CD8-positive, alpha-beta memory T cell (primary cell): ENCODE results near the gene CDC14A. TPM values are rescaled to one million over a fixed set of nuclear protein-coding genes. Genes with fewer than 3 reads are reported as not detected.
"Not testable (repeated sequence)": the region's sequence is repeated elsewhere in the genome, so short reads cannot be mapped to it uniquely, and the experiment has no call there.

Source experiments
- CTCF ChIA-PET: fragments of 350-600 bp; sonication (Branson Sonifier 250); formaldehyde crosslinking; loops from one replicate; lab custom pipeline; 2021; ENCODE audit warnings: antibody characterized with exemption; lab: Charles Lee
- POLR2A ChIA-PET: fragments of 350-600 bp; sonication (Branson Sonifier 250); formaldehyde crosslinking; loops from one replicate; lab custom pipeline; 2021; ENCODE audit warnings: antibody characterized with exemption; lab: Charles Lee
- DNase-seq, 5 donors: peaks; one replicate each; pipeline versions ENCODE4 v3.0.0 to v3.0.0-alpha.2; 2020 to 2022; ENCODE audit warnings: mixed read lengths in 1 of 5
- H3K27ac ChIP-seq: one replicate; pipeline ENCODE4 v1.7.0; 2013; ENCODE audit warnings: low read depth, mild to moderate bottlenecking, low read length, moderate library complexity
- H3K27me3 ChIP-seq: 2 replicates; pipeline ENCODE4 v1.7.0; 2013; ENCODE audit warnings: low read length, mild to moderate bottlenecking; ENCODE audit not compliant: insufficient read depth, poor library complexity, severe bottlenecking
- H3K36me3 ChIP-seq: 2 replicates; pipeline ENCODE4 v1.7.0; 2013; ENCODE audit warnings: mild to moderate bottlenecking, low read length, moderate library complexity; ENCODE audit not compliant: insufficient read depth
- H3K4me1 ChIP-seq: 2 replicates; pipeline ENCODE4 v1.7.0; 2013; ENCODE audit warnings: mild to moderate bottlenecking, low read length, moderate library complexity; ENCODE audit not compliant: insufficient read depth
- H3K4me3 ChIP-seq: 2 replicates; pipeline ENCODE4 v1.7.0; 2013; ENCODE audit warnings: mild to moderate bottlenecking, low read length
- H3K9me3 ChIP-seq: 2 replicates; pipeline ENCODE4 v1.7.0; 2013; ENCODE audit warnings: mild to moderate bottlenecking, low read length
- H3K27ac Mint-ChIP-seq, 8 donors: one replicate each; pipeline ENCODE4 v1.8.0; 2020 to 2021; ENCODE audit warnings: mixed read lengths in 8 of 8, mild to moderate bottlenecking in 6 of 8, inconsistent platforms in 3 of 8, moderate library complexity in 3 of 8
- H3K27me3 Mint-ChIP-seq, 2 donors: one replicate each; pipeline ENCODE4 v1.8.0; 2020 to 2021; ENCODE audit warnings: mixed read lengths in 2 of 2, mild to moderate bottlenecking in 1 of 2, moderate library complexity in 1 of 2
- H3K36me3 Mint-ChIP-seq, 3 donors: one replicate each; pipeline ENCODE4 v1.8.0; 2020 to 2021; ENCODE audit warnings: mixed read lengths in 3 of 3, inconsistent platforms in 1 of 3, mild to moderate bottlenecking in 1 of 3
- H3K4me1 Mint-ChIP-seq, 3 donors: one replicate each; pipeline ENCODE4 v1.8.0; 2020 to 2021; ENCODE audit warnings: mixed read lengths in 3 of 3, inconsistent platforms in 1 of 3, mild to moderate bottlenecking in 1 of 3
- H3K4me3 Mint-ChIP-seq, 7 donors: one replicate each; pipeline ENCODE4 v1.8.0; 2020 to 2021; ENCODE audit warnings: mixed read lengths in 7 of 7, mild to moderate bottlenecking in 6 of 7, moderate library complexity in 4 of 7, inconsistent platforms in 2 of 7
- H3K9me3 Mint-ChIP-seq, 5 donors: one replicate each; pipeline ENCODE4 v1.8.0; 2020 to 2022; ENCODE audit warnings: mixed read lengths in 5 of 5, mild to moderate bottlenecking in 3 of 5, moderate library complexity in 2 of 5, inconsistent platforms in 1 of 5
- polyA plus RNA-seq: library from polyadenylated mRNA; unstranded; fragments of 300-500 nt; fragmentation: Illumina TruSeq; gene quantifications from one replicate; pipeline ENCODE4 v1.2.3, GENCODE V29; 2021
- total RNA-seq, 2 experiments: library from RNA; stranded (reverse); gene quantifications; one replicate each; pipeline ENCODE4 v1.2.3, GENCODE V29; 2021

The CDC14A gene
- total and polyA plus RNA-seq, 3 experiments from 2014 or later = 25.4 to 36.4 (median 27.9) TPM

DNA sequence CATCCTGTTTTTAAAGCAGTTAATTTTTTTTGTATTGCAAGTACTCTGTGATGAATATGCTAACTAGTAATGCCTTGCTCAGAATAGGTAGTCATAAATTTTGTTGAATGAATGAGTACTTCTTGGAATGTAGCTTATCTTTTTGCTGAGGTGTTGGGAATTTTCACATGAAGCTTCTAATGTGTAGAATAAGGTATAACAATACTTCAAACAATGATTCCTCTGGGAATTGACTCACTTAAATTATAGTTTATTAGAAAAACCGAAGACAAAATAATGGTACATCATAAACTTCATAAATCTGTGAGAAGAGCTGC, 13.9 kb downstream of the CDC14A start:
- Histone ChIP-seq H3K9me3 (no peaks in the 10 kb centered on the region), H3K36me3 (peaks cover 3% of the 10 kb centered on the region), H3K4me3 (no peak overlapping the region), H3K27ac (no peak overlapping the region), H3K27me3 (no peaks in the 10 kb centered on the region), H3K4me1 (peaks cover 60% of the 10 kb centered on the region)
- no peaks in the 10 kb centered on the region for H3K9me3 Mint-ChIP-seq
- H3K4me1 Mint-ChIP-seq = peaks cover 79 to 92% (median 90%) of the 10 kb centered on the region in 3 donors
- peaks cover 13 to 80% (median 27%) of the 10 kb centered on the region in 3 donors for H3K36me3 Mint-ChIP-seq
- no peaks in the 10 kb centered on the region for H3K27me3 Mint-ChIP-seq
- peak overlapping the region in 6 of 7 donors; percentile 11 to 76 (median 60) for H3K4me3 Mint-ChIP-seq
- ChIA-PET CTCF (interaction anchor here (1.2 to 2.6 kb wide), 3 partner anchors 9 to 57 kb away, joined by 3 to 10 read pairs (median 5); no protein-coding TSS in a partner anchor), POLR2A (interaction anchor here (0.8 kb wide), 1 partner anchor 24 kb away, joined by 3 read pairs; no protein-coding TSS in a partner anchor)
- DNase-seq = no peak
- peak overlapping the region in 6 of 8 donors; percentile 64 to 93 (median 84) for H3K27ac Mint-ChIP-seq

DNA sequence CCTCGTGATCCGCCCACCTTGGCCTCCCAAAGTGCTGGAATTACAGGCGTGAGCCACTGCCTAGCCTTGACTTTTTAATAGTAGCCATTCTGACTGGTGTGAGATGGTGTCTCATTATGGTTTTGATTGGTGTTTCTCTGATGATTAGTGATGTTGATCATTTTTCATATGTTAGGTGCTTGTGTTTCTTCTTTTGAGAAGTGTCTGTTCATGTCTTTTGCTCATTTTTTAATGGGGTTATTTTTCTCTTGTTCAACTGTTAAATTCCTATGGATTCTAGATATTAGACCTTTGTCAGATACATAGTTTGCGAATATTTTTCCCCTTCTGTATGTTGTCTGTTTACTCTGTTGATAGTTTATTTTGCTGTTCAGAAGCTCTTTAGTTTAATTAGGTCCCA, 17.0 kb downstream of the CDC14A start:
- Mint-ChIP-seq H3K4me3 (peak overlapping the region in 4 of 7 donors; percentile 14 to 63 (median 51)), H3K36me3 (peaks cover 5 to 75% (median 28%) of the 10 kb centered on the region in 3 donors), H3K4me1 (peaks cover 77 to 91% (median 91%) of the 10 kb centered on the region in 3 donors), H3K27ac (peak overlapping the region in 6 of 8 donors; percentile 30 to 71 (median 60))
- POLR2A ChIA-PET = interaction anchor here (0.7 kb wide), 1 partner anchor 42 kb away, joined by 3 read pairs; no protein-coding TSS in a partner anchor
- H3K27ac ChIP-seq, H3K36me3 ChIP-seq, H3K27me3 ChIP-seq, H3K4me3 ChIP-seq, H3K9me3 Mint-ChIP-seq, H3K27me3 Mint-ChIP-seq, DNase-seq, H3K9me3 ChIP-seq: not testable (repeated sequence)
- H3K4me1 ChIP-seq = peaks cover 54% of the 10 kb centered on the region
- CTCF ChIA-PET = interaction anchor here (1.8 kb wide), 1 partner anchor 27 kb away, joined by 3 read pairs; no protein-coding TSS in a partner anchor

DNA sequence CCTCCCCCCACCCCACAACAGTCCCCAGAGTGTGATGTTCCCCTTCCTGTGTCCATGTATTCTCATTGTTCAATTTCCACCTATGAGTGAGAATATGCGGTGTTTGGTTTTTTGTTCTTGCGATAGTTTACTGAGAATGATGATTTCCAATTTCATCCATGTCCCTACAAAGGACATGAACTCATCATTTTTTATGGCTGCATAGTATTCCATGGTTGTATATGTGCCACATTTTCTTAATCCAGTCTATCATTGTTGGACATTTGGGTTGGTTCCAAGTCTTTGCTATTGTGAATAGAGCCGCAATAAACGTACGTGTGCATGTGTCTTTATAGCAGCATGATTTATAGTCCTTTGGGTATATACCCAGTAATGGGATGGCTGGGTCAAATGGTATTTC, 21.6 kb downstream of the CDC14A start:
- H3K4me3 ChIP-seq, CTCF ChIA-PET, H3K9me3 ChIP-seq, POLR2A ChIA-PET, H3K27ac ChIP-seq, DNase-seq, H3K36me3 ChIP-seq, H3K27me3 ChIP-seq, H3K9me3 Mint-ChIP-seq, H3K27me3 Mint-ChIP-seq, H3K4me3 Mint-ChIP-seq: not testable (repeated sequence)
- peaks cover 14 to 67% (median 37%) of the 10 kb centered on the region in 3 donors for H3K36me3 Mint-ChIP-seq
- H3K4me1 Mint-ChIP-seq = peaks cover 71 to 90% (median 90%) of the 10 kb centered on the region in 3 donors
- H3K27ac Mint-ChIP-seq = peak overlapping the region in 4 of 8 donors; percentile 25 to 87 (median 51)
- peaks cover 47% of the 10 kb centered on the region for H3K4me1 ChIP-seq

DNA sequence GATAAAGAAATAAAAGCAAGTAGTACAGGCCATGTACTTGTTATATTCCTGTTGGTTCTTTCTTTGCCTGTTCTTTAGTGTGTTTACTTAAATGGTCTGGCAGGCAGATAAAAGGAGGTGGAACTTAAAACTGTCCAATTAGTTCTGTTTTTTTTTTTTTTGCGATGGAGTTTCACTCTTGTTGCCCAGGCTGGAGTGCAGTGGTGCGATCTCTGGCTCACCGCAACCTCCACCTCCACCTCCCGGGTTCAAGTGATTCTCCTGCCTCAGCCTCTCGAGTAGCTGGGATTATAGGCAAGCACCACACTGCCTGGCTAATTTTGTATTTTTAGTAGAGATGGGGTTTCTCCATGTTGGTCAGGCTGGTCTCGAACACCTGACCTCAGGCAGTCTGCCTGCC, 24.6 kb downstream of the CDC14A start:
- H3K27me3 Mint-ChIP-seq, H3K9me3 ChIP-seq, H3K4me3 ChIP-seq, H3K27ac ChIP-seq, H3K9me3 Mint-ChIP-seq, H3K36me3 ChIP-seq, H3K27me3 ChIP-seq, H3K4me3 Mint-ChIP-seq, POLR2A ChIA-PET, DNase-seq: not testable (repeated sequence)
- Mint-ChIP-seq H3K27ac (peak overlapping the region in 3 of 8 donors; percentile 27 to 67 (median 64)), H3K4me1 (peaks cover 75 to 93% (median 93%) of the 10 kb centered on the region in 3 donors), H3K36me3 (peaks cover 9 to 77% (median 41%) of the 10 kb centered on the region in 3 donors)
- H3K4me1 ChIP-seq = peaks cover 42% of the 10 kb centered on the region
- CTCF ChIA-PET = interaction anchor here (1.2 to 1.6 kb wide), 3 partner anchors 11 to 70 kb away, joined by 3 to 4 read pairs (median 3); no protein-coding TSS in a partner anchor

DNA sequence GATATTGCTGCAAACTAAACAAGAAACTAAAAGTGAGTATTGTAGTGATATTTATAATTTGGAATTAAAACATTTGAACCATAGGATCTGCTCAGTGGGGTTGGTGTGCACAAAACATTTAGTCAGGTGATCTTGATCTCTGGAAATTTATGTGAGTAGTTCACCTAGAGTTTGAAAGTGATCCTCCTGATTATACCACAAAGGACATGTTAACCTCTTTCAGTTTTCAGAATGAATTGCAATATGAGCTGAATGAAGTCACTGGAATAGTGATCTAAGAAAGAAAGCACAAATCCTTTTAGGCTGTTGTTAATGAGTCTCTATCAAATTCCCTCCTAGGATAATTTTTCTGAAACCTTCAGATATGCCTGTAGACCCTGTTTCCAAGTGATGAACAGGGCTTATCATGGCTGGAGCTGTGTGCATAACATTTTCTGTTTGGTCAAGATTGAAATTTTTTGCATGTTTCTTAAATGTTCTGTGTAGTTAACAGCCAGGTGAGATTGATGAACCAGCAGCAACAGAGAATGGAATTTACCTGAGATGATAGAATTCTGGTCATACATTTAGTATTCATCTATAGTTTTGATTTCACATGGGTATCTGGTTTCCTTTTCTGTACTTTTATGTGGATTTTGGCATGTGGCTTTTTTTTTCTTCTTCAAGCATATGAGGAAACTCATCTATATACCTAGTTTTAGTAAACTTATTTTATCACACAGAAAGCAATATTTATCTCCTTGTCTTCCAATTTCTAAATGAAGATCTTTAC, 25.5 kb downstream of the CDC14A start:
- H3K4me3 Mint-ChIP-seq = peak overlapping the region; percentile 0 to 62 (median 18)
- ChIA-PET CTCF (interaction anchor here (1.3 to 1.6 kb wide), 2 partner anchors 12 to 69 kb away, joined by 3 read pairs; no protein-coding TSS in a partner anchor), POLR2A (no interaction called here)
- H3K9me3 Mint-ChIP-seq = peaks cover 0 to 4% (median 1%) of the 10 kb centered on the region in 5 donors
- peaks cover 0 to 1% of the 10 kb centered on the region in 2 donors for H3K27me3 Mint-ChIP-seq
- peak in 1 of 5 donors; percentile 37 for DNase-seq
- Histone ChIP-seq H3K36me3 (no peaks in the 10 kb centered on the region), H3K9me3 (no peaks in the 10 kb centered on the region), H3K27ac (no peak overlapping the region), H3K27me3 (no peaks in the 10 kb centered on the region), H3K4me1 (peaks cover 42% of the 10 kb centered on the region), H3K4me3 (peak overlapping the region; percentile 3)
- peaks cover 9 to 76% (median 38%) of the 10 kb centered on the region in 3 donors for H3K36me3 Mint-ChIP-seq
- peaks cover 72 to 93% (median 91%) of the 10 kb centered on the region in 3 donors for H3K4me1 Mint-ChIP-seq
- H3K27ac Mint-ChIP-seq = peak overlapping the region in 7 of 8 donors; percentile 37 to 89 (median 69)

DNA sequence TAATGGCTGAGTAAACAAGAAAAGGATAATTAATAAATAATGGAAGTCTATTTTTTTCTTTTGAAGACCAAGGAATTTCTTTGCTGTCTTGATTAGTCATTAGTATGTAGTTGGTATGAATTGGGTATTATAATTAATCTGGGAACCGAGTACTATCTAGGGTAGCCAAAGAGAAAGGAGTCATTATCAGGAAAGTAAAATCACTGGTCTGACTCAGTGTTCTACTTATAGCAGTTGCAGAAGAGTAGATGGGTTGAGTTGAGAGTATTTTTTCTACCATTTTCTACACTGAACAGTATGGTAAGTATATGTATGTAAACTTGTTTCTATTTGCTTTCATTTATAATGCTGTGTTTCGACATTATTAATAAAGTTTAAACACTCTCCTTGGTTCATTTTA, 26.6 kb downstream of the CDC14A start:
- Mint-ChIP-seq H3K27me3 (peaks cover 0 to 1% of the 10 kb centered on the region in 2 donors), H3K4me1 (peaks cover 77 to 94% (median 93%) of the 10 kb centered on the region in 3 donors), H3K9me3 (peaks cover 0 to 4% (median 0%) of the 10 kb centered on the region in 5 donors), H3K36me3 (peaks cover 9 to 78% (median 32%) of the 10 kb centered on the region in 3 donors), H3K27ac (peak overlapping the region in 4 of 8 donors; percentile 21 to 75 (median 50)), H3K4me3 (peak overlapping the region in 2 of 7 donors; percentile 10 to 33)
- Histone ChIP-seq H3K27ac (no peak overlapping the region), H3K9me3 (no peaks in the 10 kb centered on the region), H3K36me3 (peaks cover 3% of the 10 kb centered on the region), H3K27me3 (no peaks in the 10 kb centered on the region), H3K4me1 (peaks cover 52% of the 10 kb centered on the region), H3K4me3 (no peak overlapping the region)
- ChIA-PET POLR2A (no interaction called here), CTCF (no interaction called here)
- DNase-seq = no peak

DNA sequence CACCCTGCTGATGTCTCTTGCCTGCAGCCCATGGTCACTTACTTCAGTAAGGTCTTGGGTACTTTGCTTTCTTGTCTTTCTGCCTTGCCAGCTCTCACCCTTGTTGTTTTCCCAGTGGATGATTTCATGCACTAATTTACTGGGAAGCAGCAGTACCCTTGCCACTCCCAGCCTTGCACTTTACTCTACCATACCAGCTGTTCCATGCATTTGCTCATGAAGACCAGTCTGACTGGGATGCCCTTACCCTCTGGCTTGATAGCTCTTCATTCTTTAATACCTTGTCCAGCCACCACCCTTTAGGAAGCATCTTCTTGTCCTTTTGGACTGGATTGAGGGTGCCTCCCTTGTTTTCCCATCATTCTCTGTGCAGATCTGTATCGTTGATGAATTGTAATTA, 28.3 kb downstream of the CDC14A start:
- Mint-ChIP-seq H3K4me1 (peaks cover 80 to 98% (median 95%) of the 10 kb centered on the region in 3 donors), H3K36me3 (peaks cover 0 to 77% (median 26%) of the 10 kb centered on the region in 3 donors), H3K27me3 (peaks cover 0 to 1% of the 10 kb centered on the region in 2 donors), H3K27ac (peak overlapping the region in 7 of 8 donors; percentile 17 to 84 (median 67)), H3K9me3 (no peaks in the 10 kb centered on the region), H3K4me3 (peak overlapping the region in 2 of 7 donors; percentile 7 to 28)
- no peak for DNase-seq
- ChIA-PET CTCF (interaction anchor here (1.4 kb wide), 1 partner anchor 11 kb away, joined by 3 read pairs; no protein-coding TSS in a partner anchor), POLR2A (interaction anchor here (1.3 kb wide), 1 partner anchor 12 kb away, joined by 3 read pairs; no protein-coding TSS in a partner anchor)
- Histone ChIP-seq H3K27me3 (no peaks in the 10 kb centered on the region), H3K4me1 (peaks cover 63% of the 10 kb centered on the region), H3K4me3 (no peak overlapping the region), H3K9me3 (no peaks in the 10 kb centered on the region), H3K36me3 (peaks cover 3% of the 10 kb centered on the region), H3K27ac (no peak overlapping the region)
